ENCODE measurements around the gene SRSF1.

The SRSF1 gene, protein sequence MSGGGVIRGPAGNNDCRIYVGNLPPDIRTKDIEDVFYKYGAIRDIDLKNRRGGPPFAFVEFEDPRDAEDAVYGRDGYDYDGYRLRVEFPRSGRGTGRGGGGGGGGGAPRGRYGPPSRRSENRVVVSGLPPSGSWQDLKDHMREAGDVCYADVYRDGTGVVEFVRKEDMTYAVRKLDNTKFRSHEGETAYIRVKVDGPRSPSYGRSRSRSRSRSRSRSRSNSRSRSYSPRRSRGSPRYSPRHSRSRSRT

DNA sequence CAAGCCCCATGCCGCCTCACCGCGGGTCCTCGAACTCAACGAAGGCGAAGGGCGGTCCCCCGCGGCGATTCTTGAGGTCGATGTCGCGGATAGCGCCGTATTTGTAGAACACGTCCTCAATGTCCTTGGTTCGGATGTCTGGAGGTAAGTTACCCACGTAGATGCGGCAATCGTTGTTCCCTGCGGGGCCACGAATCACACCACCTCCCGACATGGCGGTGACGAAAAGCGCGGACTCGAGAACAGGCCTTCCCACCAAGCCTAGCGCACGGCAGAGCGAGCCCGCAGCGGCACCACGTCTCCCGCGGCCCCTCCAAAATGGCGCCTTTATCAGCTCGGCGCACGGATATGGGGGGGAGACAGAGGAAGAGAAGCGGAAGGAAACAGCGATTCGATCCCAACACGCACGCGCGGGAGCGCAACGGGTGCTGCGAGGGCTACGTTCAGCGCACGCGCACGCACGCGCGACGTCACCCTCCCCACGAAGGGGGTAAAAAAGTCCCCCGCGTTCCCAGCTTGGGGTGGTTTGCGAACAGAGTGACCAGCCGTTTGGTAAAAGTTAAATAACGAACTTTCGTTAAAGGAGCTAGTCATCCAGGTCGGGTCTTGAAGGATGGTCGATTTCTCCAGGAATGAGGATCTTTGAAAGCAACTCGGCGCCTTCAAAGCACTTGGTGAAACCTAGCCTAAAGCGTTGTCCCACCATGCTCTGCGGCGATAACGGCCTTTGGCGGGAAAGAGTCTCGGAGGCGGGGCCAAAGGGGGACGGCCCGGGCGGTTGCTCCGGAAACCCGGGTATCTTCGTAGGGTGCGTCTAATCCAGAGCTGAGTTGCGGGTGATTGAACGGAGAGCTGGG lies at the start of gene SRSF1:
Gene SRSF1, minus strand, starts transcription at position 323 of the 857 bp plus-strand sequence. Its CDS starts 109 bp downstream, at position 214.
- CTCF ChIA-PET: interaction anchor here (0.6 to 1.5 kb wide), 2 partner anchors 11 to 22 kb away, joined by 3 read pairs; no protein-coding TSS in a partner anchor
- peak; percentile 93 for DNase-seq (ENCODE audit: extremely low spot score)
- TF ChIP-seq HDGF (IDR thresholded peaks at IDR 0.05; ENCODE audit: borderline replicate concordance) (no peak), BHLHE40 (IDR thresholded peaks at IDR 0.05; ENCODE audit: borderline replicate concordance) (no peak), L3MBTL2 (conservative IDR thresholded peaks at IDR 0.05) (peak; percentile 99), FOXK2 (IDR thresholded peaks at IDR 0.05) (no peak), NFRKB (IDR thresholded peaks at IDR 0.05) (peak; percentile 98), ARNT (IDR thresholded peaks at IDR 0.05) (no peak), CTBP1 (IDR thresholded peaks at IDR 0.05; ENCODE audit: borderline replicate concordance) (0 out of 2 replicates have a peak, but pooled peaks have one; percentile 2), FOXA1 (IDR thresholded peaks at IDR 0.05) (no peak), ZNF384 (IDR thresholded peaks at IDR 0.05) (no peak), FOXM1 (IDR thresholded peaks at IDR 0.05; ENCODE audit: borderline replicate concordance) (peak; percentile 38; the same call in 1 of the 2 replicates), SUZ12 (IDR thresholded peaks at IDR 0.05) (no peak), ELF4 (IDR thresholded peaks at IDR 0.05) (peak; percentile 75), SP1 (IDR thresholded peaks at IDR 0.05) (no peak), LEF1 (IDR thresholded peaks at IDR 0.05; ENCODE audit: borderline replicate concordance) (no peak), TARDBP (IDR thresholded peaks at IDR 0.05) (0 out of 2 replicates have a peak, but pooled peaks have one; percentile 8)
- TF ChIP-seq, protein P1, sequence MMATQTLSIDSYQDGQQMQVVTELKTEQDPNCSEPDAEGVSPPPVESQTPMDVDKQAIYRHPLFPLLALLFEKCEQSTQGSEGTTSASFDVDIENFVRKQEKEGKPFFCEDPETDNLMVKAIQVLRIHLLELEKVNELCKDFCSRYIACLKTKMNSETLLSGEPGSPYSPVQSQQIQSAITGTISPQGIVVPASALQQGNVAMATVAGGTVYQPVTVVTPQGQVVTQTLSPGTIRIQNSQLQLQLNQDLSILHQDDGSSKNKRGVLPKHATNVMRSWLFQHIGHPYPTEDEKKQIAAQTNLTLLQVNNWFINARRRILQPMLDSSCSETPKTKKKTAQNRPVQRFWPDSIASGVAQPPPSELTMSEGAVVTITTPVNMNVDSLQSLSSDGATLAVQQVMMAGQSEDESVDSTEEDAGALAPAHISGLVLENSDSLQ (IDR thresholded peaks at IDR 0.05): peak; percentile 83
- POLR2A ChIA-PET: interaction anchor here (0.6 to 3.0 kb wide), 71 partner anchors 8 to 679 kb away, joined by 3 to 53 read pairs (median 4); partner anchors contain the start of genes CUEDC1, DYNLL2, MRPS23 and MTMR4

DNA sequence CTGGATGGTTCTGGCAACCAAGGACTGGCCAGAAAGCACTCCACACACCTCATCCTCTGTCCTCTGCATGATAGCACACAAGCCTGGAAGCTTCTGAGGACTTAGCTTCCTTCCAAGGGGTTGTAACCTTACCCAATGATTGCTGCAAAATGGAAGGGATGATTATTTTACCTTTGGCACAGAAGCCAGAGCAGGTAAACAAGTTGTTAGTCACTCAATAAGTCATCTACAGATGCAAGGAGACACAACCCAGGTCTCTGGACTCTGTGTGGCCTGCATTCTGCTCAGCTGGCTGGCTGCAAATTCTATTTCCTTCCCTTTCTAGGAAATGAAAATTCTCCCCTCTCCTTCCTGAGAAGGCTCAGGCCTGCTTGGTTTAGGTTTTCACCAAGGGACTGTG lies 49.4 kb upstream of the SRSF1 start:
- no peak for DNase-seq (ENCODE audit: extremely low spot score)
- TF ChIP-seq TARDBP (IDR thresholded peaks at IDR 0.05): no peak
- TF ChIP-seq SUZ12 (IDR thresholded peaks at IDR 0.05): no peak
- no peak for TF ChIP-seq L3MBTL2 (conservative IDR thresholded peaks at IDR 0.05)
- ChIA-PET POLR2A (no interaction called here), CTCF (no interaction called here)

DNA sequence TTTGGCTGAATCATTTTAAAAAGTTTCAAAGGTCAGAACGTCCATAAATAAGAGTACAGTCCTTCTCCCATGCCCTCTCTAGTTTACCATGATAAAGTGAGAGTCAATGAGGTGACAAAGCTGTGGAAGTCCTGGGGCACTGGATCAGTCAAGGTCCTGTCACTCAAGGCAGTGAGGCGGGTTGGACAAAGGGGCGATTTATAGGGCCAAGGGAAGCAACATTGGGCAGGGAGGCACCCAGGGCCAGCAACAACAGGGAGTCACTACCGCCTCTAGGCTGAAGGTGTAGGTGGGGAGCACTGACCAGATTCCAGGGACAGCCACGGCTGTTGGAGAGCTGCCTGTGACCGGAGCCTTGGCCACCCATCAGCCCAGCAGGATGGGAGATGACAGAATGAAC lies 47.6 kb upstream of the SRSF1 start:
- ChIA-PET CTCF (no interaction called here), POLR2A (interaction anchor here (2.2 kb wide), 1 partner anchor 47 kb away, joined by 5 read pairs; no protein-coding TSS in a partner anchor)
- DNase-seq (ENCODE audit: extremely low spot score): no peak
- TF ChIP-seq, protein P1 (IDR thresholded peaks at IDR 0.05): no peak
- no peak for TF ChIP-seq ELF4 (IDR thresholded peaks at IDR 0.05)
- no peak for TF ChIP-seq FOXA1 (IDR thresholded peaks at IDR 0.05)

DNA sequence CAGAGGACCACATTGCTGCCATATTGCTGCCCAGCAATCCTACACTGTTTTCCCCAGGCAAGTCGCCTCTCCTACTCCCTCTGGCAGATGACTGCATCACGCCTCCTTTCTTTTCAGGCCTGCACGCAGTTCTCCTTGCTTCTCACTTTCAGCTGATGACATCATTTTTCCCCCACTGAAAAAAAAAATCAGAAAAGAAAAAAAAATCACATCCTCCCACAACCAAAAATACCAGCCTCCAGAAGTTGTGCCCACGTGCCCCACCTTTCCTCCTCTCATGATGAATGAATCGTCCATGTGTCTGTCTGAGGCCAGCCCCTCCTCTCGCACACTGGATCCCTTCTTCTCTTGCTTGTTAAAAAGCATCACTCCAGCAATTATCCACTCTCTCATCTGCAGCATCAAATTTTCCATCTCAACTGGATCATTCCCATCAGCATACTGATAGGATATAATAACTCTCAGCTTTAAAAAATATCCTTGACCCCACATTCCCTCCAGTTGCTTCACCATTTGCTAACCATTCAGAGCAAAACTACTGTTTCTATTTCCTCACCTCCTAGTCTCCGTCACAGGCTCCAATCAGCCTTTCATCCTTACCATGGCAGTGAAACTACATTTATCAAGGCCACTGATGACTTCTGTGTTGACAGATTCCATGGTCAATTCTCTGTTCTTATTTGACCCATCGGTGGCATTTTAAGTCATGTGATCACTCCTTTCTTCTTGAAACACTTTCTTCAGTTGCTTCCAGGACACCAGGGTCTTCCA lies 46.1 kb upstream of the SRSF1 start:
- DNase-seq (ENCODE audit: extremely low spot score): no peak
- POLR2A ChIA-PET: interaction anchor here (1.0 to 2.2 kb wide), 2 partner anchors 8 to 46 kb away, joined by 3 to 5 read pairs; no protein-coding TSS in a partner anchor
- TF ChIP-seq TARDBP (IDR thresholded peaks at IDR 0.05): no peak
- CTCF ChIA-PET: no interaction called here

DNA sequence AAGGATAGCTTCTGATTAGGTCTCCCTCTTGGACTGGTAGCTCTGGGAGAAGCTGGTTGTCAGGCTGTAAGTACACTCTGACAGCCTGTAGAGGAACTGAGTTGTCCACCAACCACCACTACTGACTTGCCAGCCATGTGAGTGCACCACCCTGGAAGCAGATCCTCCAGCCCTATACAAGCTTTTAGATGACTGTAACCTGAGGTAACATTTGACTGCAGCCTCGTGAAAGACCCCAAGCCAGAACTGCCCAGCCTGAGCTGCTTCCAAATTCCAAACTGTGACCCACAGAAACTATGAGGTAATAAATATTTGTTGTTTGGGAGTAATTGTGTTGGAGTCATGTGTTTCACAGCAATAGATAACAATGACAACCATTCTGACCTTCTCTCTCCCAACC lies 45.4 kb upstream of the SRSF1 start:
- no peak for DNase-seq (ENCODE audit: extremely low spot score)
- no peak for TF ChIP-seq ELF4 (IDR thresholded peaks at IDR 0.05)
- TF ChIP-seq, protein P1 (IDR thresholded peaks at IDR 0.05): no peak
- CTCF ChIA-PET: interaction anchor here (0.7 kb wide), 1 partner anchor 220 kb away, joined by 3 read pairs; no protein-coding TSS in a partner anchor
- POLR2A ChIA-PET: interaction anchor here (1.0 to 2.2 kb wide), 2 partner anchors 9 to 45 kb away, joined by 3 to 5 read pairs; no protein-coding TSS in a partner anchor

DNA sequence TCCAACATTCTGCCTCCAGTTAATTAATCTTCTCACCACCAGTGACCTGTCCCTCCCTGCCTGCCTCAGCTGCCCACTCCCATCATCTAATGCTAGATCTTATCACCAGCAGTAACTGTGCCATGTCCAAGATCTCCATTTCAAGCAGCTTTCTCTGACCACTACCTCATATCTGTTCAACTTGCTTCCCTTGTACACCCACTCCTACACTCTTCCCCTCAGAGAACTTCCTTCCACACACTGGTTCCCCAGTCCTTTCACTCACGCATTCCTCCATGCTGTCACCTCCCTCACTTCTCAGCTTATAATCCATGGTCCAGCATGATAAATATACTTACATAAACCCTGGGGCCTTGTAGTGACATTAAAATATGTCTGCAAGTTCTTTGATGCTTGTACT lies 44.4 kb upstream of the SRSF1 start:
- POLR2A ChIA-PET: no interaction called here

More for the DNA sequence above, 44.4 kb upstream of the SRSF1 start:
- TF ChIP-seq SUZ12 (IDR thresholded peaks at IDR 0.05): no peak
- no peak for TF ChIP-seq BHLHE40 (IDR thresholded peaks at IDR 0.05; ENCODE audit: borderline replicate concordance)
- no peak for TF ChIP-seq ZNF384 (IDR thresholded peaks at IDR 0.05)
- TF ChIP-seq, protein P1 (IDR thresholded peaks at IDR 0.05): no peak
- TF ChIP-seq L3MBTL2 (conservative IDR thresholded peaks at IDR 0.05): no peak
- no peak for TF ChIP-seq TARDBP (IDR thresholded peaks at IDR 0.05)
- TF ChIP-seq SP1 (IDR thresholded peaks at IDR 0.05): no peak
- TF ChIP-seq FOXM1 (IDR thresholded peaks at IDR 0.05; ENCODE audit: borderline replicate concordance): no peak
- no peak for TF ChIP-seq CTBP1 (IDR thresholded peaks at IDR 0.05; ENCODE audit: borderline replicate concordance)
- no peak for TF ChIP-seq NFRKB (IDR thresholded peaks at IDR 0.05)
- TF ChIP-seq ARNT (IDR thresholded peaks at IDR 0.05): no peak
- DNase-seq (ENCODE audit: extremely low spot score): no peak
- CTCF ChIA-PET: no interaction called here

All from HEK293T (cell line).